ENCODE results near the gene MDGA2.

GRCh38 chr14:47435331-47435965 lies 240.0 kb downstream of the MDGA2 start:
- no peak for TF ChIP-seq CTCF (conservative IDR thresholded peaks at IDR 0.05)
- TF ChIP-seq ZFX (IDR thresholded peaks at IDR 0.05) = no peak

Data from C4-2B (cell line).